Activated naive CD4-positive, alpha-beta T cell treated with anti-CD3 and anti-CD28 coated beads, Interleukin-2, amount 50 U/mL, for 72 hours (primary cell): ENCODE results near the gene DIAPH3. TPM values are rescaled to one million over a fixed set of nuclear protein-coding genes. Genes with fewer than 3 reads are reported as not detected.

Experiments used
- ATAC-seq, 2 donors: fragments of 150-1000 bp; cut with Tn5 transposase; 2 replicates each; pipeline ENCODE4 v1.10.0; 2021; ENCODE audit warnings: mild to moderate bottlenecking in 2 of 2, moderate library complexity in 2 of 2
- DNase-seq, 2 donors: peaks; one replicate each; pipeline ENCODE4 v3.0.0; 2021 to 2022; ENCODE audit warnings: low spot score in 2 of 2
- H3K27ac Mint-ChIP-seq, 2 donors: one replicate each; pipeline ENCODE4 v1.8.0; 2022; ENCODE audit warnings: mild to moderate bottlenecking in 2 of 2, mixed read lengths in 2 of 2
- H3K36me3 Mint-ChIP-seq, 2 donors: one replicate each; pipeline ENCODE4 v1.8.0; 2022; ENCODE audit warnings: mixed read lengths in 2 of 2
- H3K9me3 Mint-ChIP-seq, 2 donors: one replicate each; pipeline ENCODE4 v1.8.0; 2022; ENCODE audit warnings: mixed read lengths in 2 of 2
- total RNA-seq, 2 donors: library from RNA; stranded (reverse); gene quantifications; one replicate each; pipeline ENCODE4 v1.2.3, GENCODE V29; 2022

The DIAPH3 gene
- total RNA-seq, 2 donors from 2014 or later, result 31.3 to 36.8 TPM

- Mint-ChIP-seq H3K9me3 (no peaks in the 10 kb centered on the region), H3K36me3 (no peaks in the 10 kb centered on the region), H3K27ac (no peak overlapping the region)
- ATAC-seq (no peak), DNase-seq (no peak)
These were observed 200.3 kb downstream of the DIAPH3 start for GRCh38 chr13:59963383-59963782.

- Mint-ChIP-seq H3K9me3 (peaks cover 0 to 1% of the 10 kb centered on the region in 2 donors), H3K27ac (no peak overlapping the region), H3K36me3 (peaks cover 0 to 3% of the 10 kb centered on the region in 2 donors)
- ATAC-seq (no peak), DNase-seq (no peak)
These were observed 201.4 kb downstream of the DIAPH3 start for GRCh38 chr13:59962343-59962742.

GRCh38 chr13:59960683-59961082 lies 203.0 kb downstream of the DIAPH3 start:
- H3K27ac Mint-ChIP-seq, result no peak overlapping the region

DNA sequence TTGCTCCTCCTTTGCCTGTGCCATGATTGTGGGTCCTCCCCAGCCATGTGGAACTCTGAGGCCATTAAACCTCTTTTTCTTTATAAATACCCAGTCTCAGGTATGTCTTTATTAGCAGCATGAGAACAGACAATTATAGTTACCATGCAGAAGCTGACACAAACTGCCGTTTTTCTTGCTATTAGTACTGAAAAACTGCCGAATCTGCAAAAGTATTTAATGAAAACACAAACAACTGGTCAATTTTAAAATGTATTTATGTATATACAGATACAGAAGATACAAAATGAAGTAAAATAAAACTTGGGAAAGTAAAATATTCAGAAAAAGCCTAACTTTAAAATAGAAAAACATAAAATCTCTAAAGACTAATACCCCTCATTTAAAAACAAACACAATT lies 206.3 kb downstream of the DIAPH3 start:
- DNase-seq (no peak), ATAC-seq (no peak)
- peaks cover 13 to 22% of the 10 kb centered on the region in 2 donors for H3K36me3 Mint-ChIP-seq
- H3K27ac Mint-ChIP-seq, result peak overlapping the region in 1 of 2 donors; percentile 56
- peaks cover 0 to 18% of the 10 kb centered on the region in 2 donors for H3K9me3 Mint-ChIP-seq

More at GRCh38 chr13:59960683-59961082, 203.0 kb downstream of the DIAPH3 start:
- no peak for ATAC-seq
- peaks cover 2 to 19% of the 10 kb centered on the region in 2 donors for H3K36me3 Mint-ChIP-seq
- no peak for DNase-seq
- H3K9me3 Mint-ChIP-seq, result peaks cover 0 to 13% of the 10 kb centered on the region in 2 donors

DNA sequence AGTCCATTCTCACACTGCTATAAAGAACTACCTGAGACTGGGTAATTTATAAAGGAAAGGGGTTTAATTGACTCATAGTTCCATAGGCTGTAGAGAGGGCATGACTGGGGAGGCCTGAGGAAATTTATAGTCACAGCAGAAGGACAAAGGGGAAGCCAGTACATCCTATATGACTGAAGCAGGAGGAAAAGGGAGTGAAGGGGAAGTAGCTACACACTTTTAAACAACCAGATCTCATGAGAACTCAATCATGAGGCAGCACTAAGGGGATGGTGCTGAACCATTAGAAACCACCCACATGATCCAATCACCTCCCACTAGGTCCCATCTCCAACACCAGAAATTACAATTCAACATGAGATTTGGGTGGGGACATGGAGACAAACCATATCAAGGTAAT lies 209.1 kb downstream of the DIAPH3 start:
- Mint-ChIP-seq H3K27ac (no peak overlapping the region), H3K9me3 (peaks cover 0 to 18% of the 10 kb centered on the region in 2 donors), H3K36me3 (peaks cover 13 to 22% of the 10 kb centered on the region in 2 donors)
- DNase-seq (no peak), ATAC-seq (no peak)

- Mint-ChIP-seq H3K9me3 (peaks cover 0 to 6% of the 10 kb centered on the region in 2 donors), H3K27ac (no peak overlapping the region), H3K36me3 (peaks cover 6 to 13% of the 10 kb centered on the region in 2 donors)
- ATAC-seq (no peak), DNase-seq (no peak)
These were observed 212.7 kb downstream of the DIAPH3 start for GRCh38 chr13:59951011-59951410.

DNA sequence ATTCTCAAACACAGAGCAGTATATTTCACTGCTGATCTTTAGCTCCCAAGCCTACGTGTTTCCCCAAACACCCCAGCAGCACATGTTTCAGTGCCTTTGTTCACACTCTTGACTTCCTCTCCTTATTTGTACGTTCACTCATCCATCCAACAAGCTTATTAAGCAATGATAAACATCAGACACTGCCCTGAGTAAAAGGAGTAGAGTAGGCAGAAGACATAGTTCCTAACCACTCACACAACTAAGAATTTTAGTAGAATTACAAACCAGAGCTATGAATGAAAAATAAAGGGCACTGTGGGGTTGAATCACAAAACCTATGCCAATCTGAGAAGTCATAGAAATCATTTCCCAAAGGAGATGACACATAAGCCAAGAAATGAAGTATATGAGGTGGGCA lies 213.5 kb downstream of the DIAPH3 start:
- Mint-ChIP-seq H3K9me3 (peaks cover 0 to under 1% of the 10 kb centered on the region in 2 donors), H3K36me3 (peaks cover 0 to 7% of the 10 kb centered on the region in 2 donors), H3K27ac (no peak overlapping the region)
- DNase-seq (no peak), ATAC-seq (no peak)

DNA sequence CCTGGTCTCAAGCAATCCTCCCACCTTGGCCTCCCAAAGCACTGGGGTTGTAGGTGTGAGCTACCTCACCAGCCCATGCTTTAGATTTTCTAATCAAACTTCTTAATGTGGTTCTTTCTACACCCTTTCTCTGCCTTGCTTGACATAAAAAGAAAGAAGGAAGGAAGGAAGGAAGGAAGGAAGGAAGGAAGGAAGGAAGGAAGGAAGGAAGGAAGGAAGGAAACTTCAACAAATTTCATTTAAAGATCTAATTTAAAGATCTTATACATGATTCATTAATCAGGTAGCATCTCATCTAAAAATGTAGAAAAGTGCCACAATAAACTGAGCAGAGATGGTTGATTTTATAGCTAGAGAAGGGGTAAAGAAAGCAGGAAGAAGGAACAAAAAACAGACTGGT lies 215.0 kb downstream of the DIAPH3 start:
- Mint-ChIP-seq H3K36me3 (peaks cover 0 to 5% of the 10 kb centered on the region in 2 donors), H3K27ac (no peak overlapping the region), H3K9me3 (no peaks in the 10 kb centered on the region)
- DNase-seq, result no peak
- no peak for ATAC-seq

- DNase-seq (no peak), ATAC-seq (no peak)
- Mint-ChIP-seq H3K27ac (no peak overlapping the region), H3K9me3 (no peaks in the 10 kb centered on the region), H3K36me3 (no peaks in the 10 kb centered on the region)
These were observed 216.8 kb downstream of the DIAPH3 start for GRCh38 chr13:59946944-59947343.

DNA sequence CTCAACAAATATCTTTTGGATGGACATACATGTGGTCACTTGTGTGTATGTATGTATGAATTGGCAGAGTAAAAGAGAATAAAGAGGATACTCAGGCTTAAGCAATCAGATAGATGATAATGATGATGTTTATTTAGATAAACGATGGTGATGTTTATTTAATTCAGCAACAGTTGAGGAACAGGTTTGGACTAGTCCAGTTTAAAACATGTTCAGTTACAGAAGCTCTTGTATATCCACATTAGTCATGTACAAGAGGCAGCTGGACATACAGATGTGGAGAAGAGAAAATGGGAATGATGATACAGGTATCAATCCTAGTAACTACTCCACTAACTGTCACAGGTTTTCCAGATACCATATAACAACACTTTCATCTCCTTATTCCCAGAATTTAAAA lies 232.1 kb downstream of the DIAPH3 start:
- Mint-ChIP-seq H3K9me3 (peaks cover 12 to 16% of the 10 kb centered on the region in 2 donors), H3K36me3 (peaks cover 8 to 13% of the 10 kb centered on the region in 2 donors), H3K27ac (no peak overlapping the region)
- no peak for DNase-seq
- ATAC-seq, result no peak

DNA sequence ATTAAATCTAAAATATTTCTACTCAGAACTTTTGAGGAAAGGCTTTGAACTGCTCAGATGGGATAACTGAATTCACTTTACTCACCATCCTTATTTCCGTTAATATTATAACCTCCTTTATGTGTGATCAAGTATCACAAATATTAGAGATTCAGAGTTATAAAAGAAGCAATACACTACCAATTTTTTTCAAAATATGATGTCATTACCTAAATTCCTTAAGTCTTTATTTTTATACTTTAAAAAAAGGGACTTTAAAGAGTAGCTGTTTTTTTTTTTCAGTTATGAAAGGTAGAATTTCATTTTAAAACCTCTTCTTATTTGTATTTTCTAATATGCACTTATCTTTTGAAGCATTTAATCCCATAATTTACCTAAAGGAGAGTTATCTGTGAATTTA lies 239.5 kb downstream of the DIAPH3 start:
- ATAC-seq, result no peak
- no peak for DNase-seq
- Mint-ChIP-seq H3K9me3 (peaks cover 12 to 16% of the 10 kb centered on the region in 2 donors), H3K27ac (no peak overlapping the region), H3K36me3 (peaks cover 8 to 13% of the 10 kb centered on the region in 2 donors)

- no peak overlapping the region for H3K27ac Mint-ChIP-seq
- no peaks in the 10 kb centered on the region for H3K9me3 Mint-ChIP-seq
- no peaks in the 10 kb centered on the region for H3K36me3 Mint-ChIP-seq
- DNase-seq, result no peak
- no peak for ATAC-seq
These were observed 248.5 kb downstream of the DIAPH3 start for GRCh38 chr13:59915252-59915651.

- DNase-seq, result no peak
- no peak overlapping the region for H3K27ac Mint-ChIP-seq
- no peaks in the 10 kb centered on the region for H3K9me3 Mint-ChIP-seq
- no peaks in the 10 kb centered on the region for H3K36me3 Mint-ChIP-seq
- ATAC-seq, result no peak
These were observed 249.2 kb downstream of the DIAPH3 start for GRCh38 chr13:59914556-59914955.

DNA sequence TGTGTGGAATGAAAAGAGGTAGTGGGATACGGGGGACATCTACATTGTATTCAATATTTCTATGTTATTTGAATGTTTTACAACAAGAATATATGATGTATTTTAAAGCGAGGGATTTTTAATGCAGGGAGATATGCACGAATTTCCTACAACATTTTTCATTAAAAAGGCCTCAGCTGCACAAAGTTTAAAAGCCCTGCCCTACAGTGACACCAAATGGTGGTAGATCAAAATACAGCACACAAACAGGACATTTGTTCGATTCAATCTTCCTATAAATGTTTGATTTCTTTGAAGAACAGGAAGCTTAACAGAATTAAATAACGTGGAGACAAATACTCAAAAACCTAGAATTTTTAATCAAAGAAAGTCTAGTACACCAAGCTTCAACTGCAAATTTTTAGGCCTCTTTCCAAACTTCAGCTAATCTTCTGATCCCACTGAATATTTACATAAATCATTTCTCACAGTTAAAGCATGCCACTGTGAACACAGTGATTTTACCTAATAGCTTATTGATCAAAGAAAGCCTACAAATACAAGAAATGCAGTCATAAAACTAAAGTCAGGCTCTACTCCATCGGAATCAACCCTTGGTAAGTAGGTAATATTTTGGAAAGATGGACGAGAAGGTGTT lies 257.2 kb downstream of the DIAPH3 start:
- no peak for DNase-seq
- Mint-ChIP-seq H3K9me3 (no peaks in the 10 kb centered on the region), H3K36me3 (no peaks in the 10 kb centered on the region), H3K27ac (no peak overlapping the region)
- no peak for ATAC-seq

- no peak for ATAC-seq
- H3K27ac Mint-ChIP-seq, result no peak overlapping the region
- H3K36me3 Mint-ChIP-seq, result no peaks in the 10 kb centered on the region
- no peaks in the 10 kb centered on the region for H3K9me3 Mint-ChIP-seq
- DNase-seq, result no peak
These were observed 262.5 kb downstream of the DIAPH3 start for GRCh38 chr13:59901191-59901590.

GRCh38 chr13:59898066-59898465 lies 265.7 kb downstream of the DIAPH3 start:
- Mint-ChIP-seq H3K9me3 (no peaks in the 10 kb centered on the region), H3K36me3 (no peaks in the 10 kb centered on the region), H3K27ac (no peak overlapping the region)
- DNase-seq, result no peak
- ATAC-seq, result no peak

- ATAC-seq, result no peak
- no peaks in the 10 kb centered on the region for H3K36me3 Mint-ChIP-seq
- no peak for DNase-seq
These were observed 270.5 kb downstream of the DIAPH3 start for GRCh38 chr13:59893266-59893665.

GRCh38 chr13:59891053-59891452 lies 272.7 kb downstream of the DIAPH3 start:
- no peak for DNase-seq
- no peaks in the 10 kb centered on the region for H3K36me3 Mint-ChIP-seq
- no peak for ATAC-seq
- no peaks in the 10 kb centered on the region for H3K9me3 Mint-ChIP-seq
- H3K27ac Mint-ChIP-seq, result no peak overlapping the region

More at GRCh38 chr13:59893266-59893665, 270.5 kb downstream of the DIAPH3 start:
- no peak overlapping the region for H3K27ac Mint-ChIP-seq
- H3K9me3 Mint-ChIP-seq, result no peaks in the 10 kb centered on the region
